ENCODE measurements around the gene FDXR.

Gene FDXR

GRCh38 chr17:74842146-74842598 lies 30.6 kb downstream of the FDXR start:
- peak; percentile 33 for DNase-seq
- WGBS: 66% methylated on average over 8 of the region's 8 CpGs
- Histone ChIP-seq H3K27me3 (ENCODE audit: control insufficient read depth in 1 of 2, insufficient read depth in 1 of 2, low read length in 2 of 2) (peaks cover 10 to 23% of the 10 kb centered on the region in 2 experiments), H3K4ac (ENCODE audit: low read depth in 1 of 2, low read length in 2 of 2) (peak overlapping the region in 1 of 2 experiments; percentile 56), H2AK5ac (ENCODE audit: low read length, severe bottlenecking) (no peak overlapping the region), H3K27ac (ENCODE audit: low read length, poor library complexity, severe bottlenecking) (no peak overlapping the region), H3K4me1 (ENCODE audit: control insufficient read depth, insufficient read depth, low read depth, low read length) (peaks cover 29% of the 10 kb centered on the region), H2BK120ac (ENCODE audit: low read depth, low read length) (peak overlapping the region; percentile 78), H2BK12ac (ENCODE audit: low read length in 2 of 2) (peak overlapping the region; percentile 5 to 75), H3K9ac (ENCODE audit: low read length) (peak overlapping the region; percentile 43), H3K36me3 (ENCODE audit: control insufficient read depth in 1 of 2, insufficient read depth in 2 of 2, low read depth in 1 of 2, low read length in 2 of 2) (peaks cover 0 to 21% of the 10 kb centered on the region in 2 experiments), H3K4me3 (ENCODE audit: insufficient read depth in 1 of 2, low read depth in 1 of 2, low read length in 2 of 2) (peak overlapping the region in 1 of 2 experiments; percentile 58), H2AFZ (ENCODE audit: low read depth, low read length) (peak overlapping the region; percentile 73), H3K9me3 (ENCODE audit: control insufficient read depth, low read length) (no peaks in the 10 kb centered on the region), H4K91ac (ENCODE audit: low read length) (peak overlapping the region; percentile 74), H2BK5ac (ENCODE audit: low read depth, low read length, poor library complexity, severe bottlenecking) (no peak overlapping the region), H3K23ac (ENCODE audit: low read length in 2 of 2) (no peak overlapping the region), H3K14ac (ENCODE audit: low read length in 2 of 2) (no peak overlapping the region), H3K79me1 (replicated peaks; ENCODE audit: low read length, poor library complexity, severe bottlenecking) (no peaks in the 10 kb centered on the region), H2BK15ac (ENCODE audit: low read depth, poor library complexity, severe bottlenecking) (no peak overlapping the region), H3K4me2 (ENCODE audit: low read length, poor library complexity, severe bottlenecking) (peak overlapping the region; percentile 70), H4K8ac (ENCODE audit: low read length) (peak overlapping the region; percentile 98), H3K18ac (ENCODE audit: low read depth in 1 of 2, low read length in 2 of 2) (peak overlapping the region in 1 of 2 experiments; percentile 88)

GRCh38 chr17:74840989-74841666 lies 31.7 kb downstream of the FDXR start:
- Histone ChIP-seq H2BK5ac (ENCODE audit: low read depth, low read length, poor library complexity, severe bottlenecking) (no peak overlapping the region), H4K8ac (ENCODE audit: low read length) (peak overlapping the region; percentile 74), H2AK5ac (ENCODE audit: low read length, severe bottlenecking) (peak overlapping the region; percentile 38), H3K9ac (ENCODE audit: low read length) (peak overlapping the region; percentile 21), H3K4ac (ENCODE audit: low read depth in 1 of 2, low read length in 2 of 2) (peak overlapping the region in 1 of 2 experiments; percentile 48), H3K18ac (ENCODE audit: low read depth in 1 of 2, low read length in 2 of 2) (peak overlapping the region; percentile 16 to 44), H2BK120ac (ENCODE audit: low read depth, low read length) (no peak overlapping the region), H2BK12ac (ENCODE audit: low read length in 2 of 2) (peak overlapping the region; percentile 75 to 76), H3K23ac (ENCODE audit: low read length in 2 of 2) (no peak overlapping the region), H3K4me1 (ENCODE audit: control insufficient read depth, insufficient read depth, low read depth, low read length) (peaks cover 29% of the 10 kb centered on the region), H4K91ac (ENCODE audit: low read length) (peak overlapping the region; percentile 71), H3K79me1 (replicated peaks; ENCODE audit: low read length, poor library complexity, severe bottlenecking) (no peaks in the 10 kb centered on the region), H3K27ac (ENCODE audit: low read length, poor library complexity, severe bottlenecking) (no peak overlapping the region), H2AFZ (ENCODE audit: low read depth, low read length) (peak overlapping the region; percentile 11), H3K4me2 (ENCODE audit: low read length, poor library complexity, severe bottlenecking) (no peak overlapping the region), H3K4me3 (ENCODE audit: insufficient read depth in 1 of 2, low read depth in 1 of 2, low read length in 2 of 2) (no peak overlapping the region), H3K27me3 (ENCODE audit: control insufficient read depth in 1 of 2, insufficient read depth in 1 of 2, low read length in 2 of 2) (peaks cover 10 to 20% of the 10 kb centered on the region in 2 experiments), H3K36me3 (ENCODE audit: control insufficient read depth in 1 of 2, insufficient read depth in 2 of 2, low read depth in 1 of 2, low read length in 2 of 2) (peaks cover 10 to 32% of the 10 kb centered on the region in 2 experiments), H2BK15ac (ENCODE audit: low read depth, poor library complexity, severe bottlenecking) (peak overlapping the region; percentile 26), H3K14ac (ENCODE audit: low read length in 2 of 2) (no peak overlapping the region), H3K9me3 (ENCODE audit: control insufficient read depth, low read length) (no peaks in the 10 kb centered on the region)
- 51% methylated on average over 13 of the region's 13 CpGs for WGBS
- peak; percentile 43 for DNase-seq

GRCh38 chr17:74839990-74840852 lies 32.6 kb downstream of the FDXR start:
- H3K4me3 ChIP-seq (ENCODE audit: insufficient read depth in 1 of 2, low read depth in 1 of 2, low read length in 2 of 2): no peak overlapping the region
- H2AK5ac ChIP-seq (ENCODE audit: low read length, severe bottlenecking): no peak overlapping the region
- no peak overlapping the region for H3K27ac ChIP-seq (ENCODE audit: low read length, poor library complexity, severe bottlenecking)
- peaks cover 14 to 41% of the 10 kb centered on the region in 2 experiments for H3K36me3 ChIP-seq (ENCODE audit: control insufficient read depth in 1 of 2, insufficient read depth in 2 of 2, low read depth in 1 of 2, low read length in 2 of 2)
- peaks cover 5 to 13% of the 10 kb centered on the region in 2 experiments for H3K27me3 ChIP-seq (ENCODE audit: control insufficient read depth in 1 of 2, insufficient read depth in 1 of 2, low read length in 2 of 2)
- no peak for DNase-seq
- peaks cover 29% of the 10 kb centered on the region for H3K4me1 ChIP-seq (ENCODE audit: control insufficient read depth, insufficient read depth, low read depth, low read length)
- no peak overlapping the region for H2BK15ac ChIP-seq (ENCODE audit: low read depth, poor library complexity, severe bottlenecking)
- H4K91ac ChIP-seq (ENCODE audit: low read length): no peak overlapping the region
- H2BK12ac ChIP-seq (ENCODE audit: low read length in 2 of 2): peak overlapping the region in 1 of 2 experiments; percentile 60
- H3K79me1 ChIP-seq (replicated peaks; ENCODE audit: low read length, poor library complexity, severe bottlenecking): no peaks in the 10 kb centered on the region
- no peak overlapping the region for H3K23ac ChIP-seq (ENCODE audit: low read length in 2 of 2)
- no peak overlapping the region for H2AFZ ChIP-seq (ENCODE audit: low read depth, low read length)
- H3K4me2 ChIP-seq (ENCODE audit: low read length, poor library complexity, severe bottlenecking): no peak overlapping the region
- H2BK5ac ChIP-seq (ENCODE audit: low read depth, low read length, poor library complexity, severe bottlenecking): no peak overlapping the region
- H4K8ac ChIP-seq (ENCODE audit: low read length): peak overlapping the region; percentile 60
- H3K14ac ChIP-seq (ENCODE audit: low read length in 2 of 2): no peak overlapping the region
- 55% methylated on average over 6 of the region's 7 CpGs for WGBS
- H3K4ac ChIP-seq (ENCODE audit: low read depth in 1 of 2, low read length in 2 of 2): no peak overlapping the region
- no peaks in the 10 kb centered on the region for H3K9me3 ChIP-seq (ENCODE audit: control insufficient read depth, low read length)
- H3K9ac ChIP-seq (ENCODE audit: low read length): no peak overlapping the region
- no peak overlapping the region for H2BK120ac ChIP-seq (ENCODE audit: low read depth, low read length)
- peak overlapping the region in 1 of 2 experiments; percentile 58 for H3K18ac ChIP-seq (ENCODE audit: low read depth in 1 of 2, low read length in 2 of 2)

GRCh38 chr17:74838274-74838673 lies 34.5 kb downstream of the FDXR start:
- Histone ChIP-seq H3K4ac (ENCODE audit: low read depth in 1 of 2, low read length in 2 of 2) (no peak overlapping the region), H3K4me3 (ENCODE audit: insufficient read depth in 1 of 2, low read depth in 1 of 2, low read length in 2 of 2) (no peak overlapping the region), H2BK15ac (ENCODE audit: low read depth, poor library complexity, severe bottlenecking) (no peak overlapping the region), H2BK120ac (ENCODE audit: low read depth, low read length) (no peak overlapping the region), H3K23ac (ENCODE audit: low read length in 2 of 2) (no peak overlapping the region), H2AK5ac (ENCODE audit: low read length, severe bottlenecking) (no peak overlapping the region), H3K79me1 (replicated peaks; ENCODE audit: low read length, poor library complexity, severe bottlenecking) (no peaks in the 10 kb centered on the region), H3K27me3 (ENCODE audit: control insufficient read depth in 1 of 2, insufficient read depth in 1 of 2, low read length in 2 of 2) (peaks cover under 1% of the 10 kb centered on the region in 2 experiments), H3K36me3 (ENCODE audit: control insufficient read depth in 1 of 2, insufficient read depth in 2 of 2, low read depth in 1 of 2, low read length in 2 of 2) (peaks cover 14 to 49% of the 10 kb centered on the region in 2 experiments), H2BK12ac (ENCODE audit: low read length in 2 of 2) (no peak overlapping the region), H3K4me1 (ENCODE audit: control insufficient read depth, insufficient read depth, low read depth, low read length) (peaks cover 35% of the 10 kb centered on the region), H3K27ac (ENCODE audit: low read length, poor library complexity, severe bottlenecking) (no peak overlapping the region), H3K18ac (ENCODE audit: low read depth in 1 of 2, low read length in 2 of 2) (no peak overlapping the region), H3K9ac (ENCODE audit: low read length) (no peak overlapping the region), H2AFZ (ENCODE audit: low read depth, low read length) (no peak overlapping the region), H3K4me2 (ENCODE audit: low read length, poor library complexity, severe bottlenecking) (no peak overlapping the region), H3K14ac (ENCODE audit: low read length in 2 of 2) (no peak overlapping the region), H4K91ac (ENCODE audit: low read length) (no peak overlapping the region), H4K8ac (ENCODE audit: low read length) (no peak overlapping the region), H3K9me3 (ENCODE audit: control insufficient read depth, low read length) (no peaks in the 10 kb centered on the region), H2BK5ac (ENCODE audit: low read depth, low read length, poor library complexity, severe bottlenecking) (no peak overlapping the region)
- no peak for DNase-seq
- WGBS: 90% methylated on average over 9 of the region's 9 CpGs
